HG02678 (cell line): Measurements from ENCODE around the gene TTC12.

Experiments used
- ATAC-seq: cut with Tn5 transposase; IDR thresholded peaks from one replicate; pipeline ENCODE4 v1.9.1; 2021; ENCODE audit warnings: mild to moderate bottlenecking, moderate library complexity; ENCODE audit not compliant: unreplicated experiment

TTC12 gene, protein sequence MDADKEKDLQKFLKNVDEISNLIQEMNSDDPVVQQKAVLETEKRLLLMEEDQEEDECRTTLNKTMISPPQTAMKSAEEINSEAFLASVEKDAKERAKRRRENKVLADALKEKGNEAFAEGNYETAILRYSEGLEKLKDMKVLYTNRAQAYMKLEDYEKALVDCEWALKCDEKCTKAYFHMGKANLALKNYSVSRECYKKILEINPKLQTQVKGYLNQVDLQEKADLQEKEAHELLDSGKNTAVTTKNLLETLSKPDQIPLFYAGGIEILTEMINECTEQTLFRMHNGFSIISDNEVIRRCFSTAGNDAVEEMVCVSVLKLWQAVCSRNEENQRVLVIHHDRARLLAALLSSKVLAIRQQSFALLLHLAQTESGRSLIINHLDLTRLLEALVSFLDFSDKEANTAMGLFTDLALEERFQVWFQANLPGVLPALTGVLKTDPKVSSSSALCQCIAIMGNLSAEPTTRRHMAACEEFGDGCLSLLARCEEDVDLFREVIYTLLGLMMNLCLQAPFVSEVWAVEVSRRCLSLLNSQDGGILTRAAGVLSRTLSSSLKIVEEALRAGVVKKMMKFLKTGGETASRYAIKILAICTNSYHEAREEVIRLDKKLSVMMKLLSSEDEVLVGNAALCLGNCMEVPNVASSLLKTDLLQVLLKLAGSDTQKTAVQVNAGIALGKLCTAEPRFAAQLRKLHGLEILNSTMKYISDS

DNA sequence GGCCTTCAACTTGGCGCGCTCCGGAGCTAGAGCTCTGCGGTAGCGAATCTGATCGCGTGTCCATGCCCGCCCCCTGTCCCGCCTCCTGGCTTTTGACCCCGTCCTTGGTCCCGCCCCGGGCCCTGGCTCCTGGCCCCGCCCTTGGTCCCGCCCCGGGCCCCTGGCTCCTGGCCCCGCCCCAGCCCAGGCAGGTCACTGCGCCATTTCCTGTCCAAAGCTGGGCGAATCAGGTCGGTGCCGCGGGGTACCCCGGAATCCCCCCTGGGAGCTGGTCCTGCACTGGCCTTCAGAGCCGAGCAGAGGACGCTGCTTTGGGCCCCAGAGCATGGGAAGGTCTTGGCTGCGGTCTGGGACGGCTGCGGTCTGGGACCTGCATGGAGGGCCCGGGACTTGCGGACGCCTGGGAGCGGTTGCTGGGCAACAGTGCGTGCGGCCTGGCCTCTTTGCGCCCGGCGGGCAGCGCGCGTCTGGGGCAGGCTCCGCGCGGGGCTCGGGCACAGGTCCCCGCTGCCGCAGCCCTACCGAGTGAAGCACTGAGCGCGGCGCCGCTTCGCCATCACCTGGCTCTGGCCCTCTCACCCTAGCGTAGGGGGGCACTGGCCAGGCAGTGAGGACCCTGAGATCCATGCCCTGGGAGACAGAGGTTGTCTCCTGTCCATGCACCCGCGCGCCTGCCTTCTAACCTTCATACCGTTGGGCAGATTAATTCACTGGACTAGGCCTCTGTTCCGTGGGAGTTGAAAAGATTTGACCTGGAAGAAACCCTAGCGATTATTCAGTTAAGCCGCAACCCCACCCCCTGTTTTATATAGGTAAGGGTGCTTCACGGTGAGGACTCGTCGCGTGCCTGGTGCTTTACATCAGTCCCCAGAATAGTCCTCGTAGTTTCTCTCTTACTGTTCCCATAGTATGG is at the start of gene TTC12:
Gene TTC12 (plus strand): TSS at position 195 of the 913 bp plus-strand sequence. CDS start 1,675 bp downstream, outside the sequence.
- ATAC-seq, result peak; percentile 99

DNA sequence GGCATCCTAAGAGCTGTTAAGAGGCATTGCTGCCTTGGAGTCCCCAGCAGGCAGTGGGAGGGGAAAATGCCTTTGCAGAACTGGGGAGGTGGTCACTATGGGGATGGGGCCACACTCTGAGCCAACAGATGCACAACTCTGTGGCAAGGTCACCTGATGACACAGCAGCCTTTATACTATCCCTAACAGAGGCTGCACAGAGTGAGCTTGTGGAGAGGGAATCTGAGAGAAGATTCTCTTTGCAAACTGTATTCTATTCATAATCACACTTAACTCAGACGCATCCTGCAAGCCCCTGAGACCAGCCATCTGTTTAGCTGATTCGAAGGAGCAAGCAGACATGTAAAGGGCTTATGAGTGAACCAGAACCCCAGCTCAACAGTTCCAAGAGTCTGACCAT is 49.0 kb upstream of the TTC12 start:
- no peak for ATAC-seq

DNA sequence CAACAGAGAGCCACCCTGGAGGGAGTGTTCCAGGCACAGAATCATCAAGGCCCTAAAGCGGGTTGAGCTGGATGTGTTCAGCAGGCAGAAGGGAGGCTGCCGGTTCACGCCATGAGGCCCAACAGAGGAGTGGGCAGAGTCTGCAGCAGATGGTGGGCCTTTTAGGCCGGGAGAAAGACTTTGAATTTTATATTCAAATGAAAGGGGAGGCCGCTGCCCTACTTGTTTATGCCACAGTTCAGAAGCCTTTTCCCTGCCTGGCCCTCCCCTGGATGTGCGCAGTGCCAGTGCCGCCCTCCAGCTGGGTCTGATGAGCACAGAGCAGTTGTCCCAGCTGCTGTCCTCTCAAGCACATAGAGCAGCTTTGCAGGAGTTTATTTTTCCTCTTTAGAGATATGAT is 46.9 kb upstream of the TTC12 start:
- ATAC-seq, result no peak

DNA sequence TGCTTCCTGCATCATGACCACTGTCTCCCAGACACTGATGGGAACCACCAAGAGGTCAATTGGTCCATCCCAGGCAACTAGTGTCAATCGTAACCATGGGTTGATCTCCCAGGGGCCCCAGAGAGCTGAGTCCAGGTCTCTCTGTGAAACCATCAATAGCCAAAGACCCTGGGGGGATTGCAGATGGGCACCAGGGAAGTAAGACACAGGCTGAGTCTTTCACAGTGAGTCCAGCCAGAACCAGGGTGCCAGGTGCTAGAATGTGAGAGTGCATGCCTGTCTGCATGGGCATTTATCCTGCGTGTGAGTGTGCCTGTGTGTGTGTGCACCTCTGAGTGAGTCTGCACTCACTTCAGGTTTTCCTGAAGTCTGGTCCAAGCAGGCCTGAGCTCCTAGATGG is 45.3 kb upstream of the TTC12 start:
- ATAC-seq, result no peak

DNA sequence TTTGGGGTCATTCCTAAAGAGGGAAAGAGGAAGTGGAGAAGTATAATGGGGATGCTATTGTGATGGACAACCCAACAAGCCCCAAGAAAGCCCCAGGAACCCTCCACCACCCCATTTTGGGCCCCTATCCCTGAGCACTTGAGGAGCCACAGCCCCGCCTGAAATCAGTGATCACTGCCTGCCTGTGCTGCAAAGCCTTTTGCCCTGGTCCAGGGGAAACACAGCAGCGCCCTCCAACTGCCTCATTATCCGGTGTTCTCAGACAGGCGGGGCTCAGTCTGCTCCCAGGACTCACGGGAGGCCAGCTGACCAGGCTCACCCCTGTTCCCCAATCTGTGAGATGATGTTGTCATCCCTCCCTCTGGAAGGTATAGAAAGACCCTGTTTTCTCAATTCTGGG is 44.7 kb upstream of the TTC12 start:
- no peak for ATAC-seq

DNA sequence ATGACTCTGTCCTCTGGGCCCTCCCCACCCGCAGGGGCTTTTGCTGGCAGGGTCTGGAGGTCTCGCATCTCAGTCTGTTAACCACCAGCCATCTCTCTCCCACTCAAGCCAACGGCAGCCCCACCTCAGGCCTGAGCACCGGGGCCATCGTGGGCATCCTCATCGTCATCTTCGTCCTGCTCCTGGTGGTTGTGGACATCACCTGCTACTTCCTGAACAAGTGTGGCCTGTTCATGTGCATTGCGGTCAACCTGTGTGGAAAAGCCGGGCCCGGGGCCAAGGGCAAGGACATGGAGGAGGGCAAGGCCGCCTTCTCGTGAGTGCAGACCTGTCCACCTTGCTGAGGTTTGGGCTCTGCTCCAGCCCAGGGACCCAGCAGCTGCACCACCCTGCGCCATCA is 44.3 kb upstream of the TTC12 start:
- no peak for ATAC-seq

DNA sequence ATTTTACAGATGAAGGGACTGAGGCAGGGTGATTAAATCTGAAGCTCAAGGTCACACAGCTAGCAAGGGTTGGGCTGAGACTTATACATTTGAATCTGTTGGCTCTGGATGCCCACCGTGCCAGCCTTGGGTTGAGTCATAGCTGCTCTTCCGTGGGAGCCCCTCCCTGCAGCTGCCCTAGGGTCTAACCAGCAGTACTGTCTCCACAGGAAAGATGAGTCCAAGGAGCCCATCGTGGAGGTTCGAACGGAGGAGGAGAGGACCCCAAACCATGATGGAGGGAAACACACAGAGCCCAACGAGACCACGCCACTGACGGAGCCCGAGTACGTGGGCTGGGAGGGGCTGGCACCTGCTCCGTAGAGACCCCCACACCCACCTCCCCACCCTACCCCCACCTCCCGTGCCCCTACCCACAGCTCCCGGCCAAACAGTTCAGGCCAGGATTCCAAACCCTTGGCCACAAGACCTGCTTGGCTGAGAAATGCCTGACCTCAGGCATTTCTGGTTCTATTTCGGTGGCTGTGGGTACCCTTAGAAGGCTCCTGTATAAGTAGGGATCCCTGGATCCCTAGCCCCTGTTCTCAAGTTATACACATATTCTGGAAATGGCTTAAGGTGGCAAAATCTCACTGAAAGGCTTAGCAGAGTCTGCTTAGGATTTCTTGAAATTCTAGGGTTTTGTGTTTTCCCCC is 42.7 kb upstream of the TTC12 start:
- no peak for ATAC-seq

DNA sequence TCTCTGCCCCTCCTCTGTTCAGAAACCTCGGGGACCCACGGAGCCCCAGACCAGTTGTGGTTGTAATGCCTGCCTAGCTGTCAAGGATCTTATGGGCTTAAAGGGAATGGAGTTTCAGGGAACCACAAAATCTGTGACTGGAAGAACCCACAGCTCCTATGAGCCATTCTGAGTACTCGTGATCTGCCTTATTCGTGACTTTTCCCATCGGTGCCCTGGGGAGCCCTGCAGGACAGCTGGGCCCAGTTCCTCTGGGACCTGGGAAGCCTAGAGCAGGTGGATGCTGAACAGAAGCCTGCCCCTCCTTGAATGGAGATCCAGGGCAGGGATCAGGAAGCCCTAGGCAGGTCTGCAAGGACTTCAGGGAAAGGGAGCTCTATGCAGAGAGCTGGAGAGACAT is 42.1 kb upstream of the TTC12 start:
- ATAC-seq, result no peak

DNA sequence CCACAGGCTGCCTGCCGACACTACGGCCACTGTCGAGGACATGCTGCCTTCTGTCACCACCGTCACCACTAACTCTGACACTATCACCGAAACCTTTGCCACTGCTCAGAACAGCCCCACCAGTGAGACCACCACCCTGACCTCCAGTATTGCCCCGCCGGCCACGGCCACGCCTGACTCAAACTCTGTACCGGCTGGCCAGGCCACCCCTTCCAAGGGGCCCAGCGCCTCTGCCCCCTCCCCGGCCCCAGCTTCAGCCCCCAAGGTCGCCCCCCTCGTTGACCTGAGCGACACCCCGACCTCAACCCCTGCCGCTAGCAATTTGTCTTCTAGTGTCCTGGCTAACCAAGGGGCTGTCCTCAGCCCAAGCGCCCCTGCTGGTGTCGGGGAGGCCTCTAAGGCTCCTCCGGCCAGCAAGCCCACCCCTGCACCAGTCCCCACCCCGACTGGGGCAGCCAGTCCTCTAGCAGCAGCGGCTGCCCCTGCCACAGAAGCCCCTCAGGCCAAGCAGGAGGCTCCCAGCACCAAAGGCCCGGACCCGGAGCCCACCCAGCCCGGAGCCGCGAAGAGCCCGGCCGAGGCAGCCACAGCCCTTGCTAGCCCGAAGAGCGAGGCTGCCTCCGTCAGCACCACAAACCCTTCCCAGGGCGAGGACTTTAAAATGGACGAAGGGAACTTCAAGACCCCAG is 41.3 kb upstream of the TTC12 start:
- no peak for ATAC-seq

DNA sequence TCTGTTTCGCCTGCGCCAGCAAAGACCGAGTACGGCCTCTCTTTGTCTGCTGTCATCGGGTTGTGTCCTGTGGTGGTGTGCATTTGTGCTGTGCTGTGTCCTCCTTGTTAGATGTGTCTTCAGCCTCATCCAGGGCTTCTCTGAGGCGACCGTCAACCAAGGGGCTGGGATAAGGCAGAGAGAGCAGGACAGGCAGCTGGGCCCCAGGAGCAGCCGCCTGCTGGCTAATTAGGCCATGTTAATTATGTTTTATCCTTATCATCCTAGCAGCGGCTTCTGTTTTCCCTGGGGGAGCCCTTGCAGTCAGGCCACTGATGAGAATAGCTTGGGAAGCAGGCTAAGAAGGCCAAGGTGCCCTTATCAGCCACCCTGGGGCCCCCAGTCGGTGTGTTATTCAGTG is 40.7 kb upstream of the TTC12 start:
- ATAC-seq, result no peak

DNA sequence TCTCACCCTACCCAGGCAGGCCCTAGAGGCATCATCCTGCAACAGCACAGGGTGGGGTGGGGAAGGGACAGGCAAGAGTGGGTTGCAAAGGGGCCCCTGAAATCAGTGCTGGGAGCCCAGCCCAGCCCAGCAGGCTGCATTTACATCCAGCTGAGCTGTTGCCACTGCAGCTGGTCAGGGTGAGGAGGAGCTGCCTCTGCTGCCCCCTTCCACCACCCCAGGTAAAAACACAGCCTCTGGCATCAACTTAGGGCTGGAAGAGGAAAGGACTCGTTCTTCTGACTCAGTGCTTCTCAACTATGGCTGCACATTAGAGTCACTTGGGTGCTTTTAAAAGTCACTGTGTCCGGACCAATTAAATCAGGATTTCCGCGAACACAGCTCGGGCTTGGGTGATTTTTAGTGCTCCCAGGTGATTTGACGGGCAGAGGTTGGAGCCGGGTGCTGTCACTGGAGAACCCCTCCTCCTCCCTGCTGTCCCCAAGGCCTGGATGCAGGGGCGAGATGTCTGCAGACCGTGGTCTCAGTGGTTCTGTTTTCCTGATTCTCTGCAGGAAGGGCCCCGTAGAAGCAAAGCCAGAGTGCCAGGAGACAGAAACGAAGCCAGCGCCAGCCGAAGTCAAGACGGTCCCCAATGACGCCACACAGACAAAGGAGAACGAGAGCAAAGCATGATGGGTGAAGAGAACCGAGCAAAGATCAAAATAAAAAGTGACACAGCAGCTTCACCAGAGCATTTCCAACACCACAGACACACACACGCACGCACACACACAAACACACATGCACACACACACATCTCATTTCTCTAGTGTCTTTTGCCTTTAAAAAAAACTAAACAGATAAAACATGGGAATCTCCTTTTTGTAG is 39.4 kb upstream of the TTC12 start:
- ATAC-seq, result no peak

DNA sequence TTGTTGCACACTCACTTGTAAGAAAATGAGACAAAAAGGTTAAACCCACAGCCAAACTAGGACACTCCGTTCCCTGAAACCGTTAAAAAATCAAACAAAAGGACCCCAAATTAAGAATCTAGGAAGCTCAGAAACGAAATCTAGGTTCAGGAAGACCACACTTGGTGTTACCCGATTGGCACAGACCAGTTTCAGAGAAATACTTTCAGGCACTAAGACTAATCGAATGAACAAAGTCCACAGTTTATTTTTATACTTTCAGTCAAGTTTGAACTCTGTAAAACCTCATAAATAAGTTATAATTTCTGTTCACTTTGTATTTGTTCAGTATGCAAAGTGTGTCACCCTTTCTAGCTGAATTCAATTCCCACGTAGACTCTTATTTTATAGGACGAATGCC is 38.8 kb upstream of the TTC12 start:
- ATAC-seq, result no peak

DNA sequence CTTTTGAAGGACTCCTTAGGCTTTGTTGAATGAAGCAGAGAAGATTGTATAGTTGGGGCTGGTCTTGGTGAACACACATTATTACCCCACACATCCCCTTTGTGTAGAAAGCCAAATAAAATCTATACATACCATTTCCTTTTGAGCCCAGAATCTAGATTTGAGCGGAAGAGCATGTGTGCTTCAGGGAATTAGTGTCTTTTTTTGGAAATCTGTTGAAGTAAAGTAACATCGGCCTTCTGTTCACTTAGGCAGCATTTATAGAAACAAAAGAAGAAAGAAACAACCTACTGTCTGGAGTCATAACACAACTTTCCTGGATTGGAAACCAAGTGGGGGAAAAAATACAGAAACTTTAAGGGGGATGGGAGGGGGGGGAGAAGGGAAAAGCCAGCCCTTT is 37.9 kb upstream of the TTC12 start:
- ATAC-seq, result no peak

DNA sequence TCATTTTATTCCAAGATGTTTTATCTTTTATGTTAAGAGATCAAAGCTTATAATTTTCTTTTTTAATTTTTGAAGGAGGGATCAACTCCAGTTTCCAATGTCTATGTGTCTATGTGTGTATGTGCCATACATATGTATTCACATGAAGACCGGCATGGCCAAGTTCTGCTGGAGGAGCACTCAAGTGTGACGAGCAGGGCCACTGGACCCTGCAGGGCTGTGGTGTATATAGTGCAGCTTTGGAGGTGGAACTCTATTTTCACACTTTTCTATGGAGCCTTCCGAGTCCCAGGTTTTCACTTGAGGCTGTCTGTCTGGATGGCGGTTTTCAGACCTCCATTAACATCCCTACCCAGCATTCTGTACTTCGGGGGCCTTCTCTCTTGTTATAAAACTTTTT is 36.5 kb upstream of the TTC12 start:
- no peak for ATAC-seq

DNA sequence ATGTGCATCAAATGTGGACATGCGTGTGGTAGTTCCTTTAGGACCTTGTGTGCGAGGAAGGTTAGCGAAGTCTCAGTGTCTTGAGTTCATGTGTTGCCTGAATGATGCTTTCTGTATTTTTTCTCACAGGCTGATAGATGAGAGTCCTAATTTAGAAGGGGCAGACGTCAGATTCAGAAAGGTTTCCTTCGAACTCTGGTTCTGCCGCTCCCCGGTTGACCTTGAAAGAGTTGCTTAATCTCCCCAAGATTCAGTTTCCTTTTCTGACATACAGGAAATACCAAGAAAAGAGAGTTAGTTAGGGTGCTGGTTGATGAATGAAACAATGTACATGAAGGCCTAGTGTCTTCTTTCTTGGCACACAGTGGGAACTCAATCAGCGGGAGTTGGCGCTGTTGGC is 35.9 kb upstream of the TTC12 start:
- ATAC-seq, result no peak

DNA sequence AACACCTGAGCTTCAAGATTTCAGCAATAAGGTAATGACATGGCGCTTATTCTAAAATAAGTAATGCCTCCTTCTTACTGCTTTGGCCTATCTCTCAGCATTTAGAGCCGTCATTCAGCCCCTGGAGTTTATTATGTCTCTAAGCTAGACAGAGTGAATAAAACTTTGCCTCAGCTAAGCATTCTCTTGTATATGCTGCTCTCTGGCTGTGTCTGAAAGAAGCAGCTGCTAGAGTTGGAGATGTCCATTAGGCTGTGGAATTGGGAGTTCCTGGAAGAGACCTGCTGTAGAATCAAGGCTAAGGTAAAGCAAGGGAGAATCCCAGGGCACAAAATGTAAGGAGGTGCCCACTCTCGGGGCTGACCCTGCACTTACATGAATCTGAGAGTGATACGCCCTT is 35.5 kb upstream of the TTC12 start:
- ATAC-seq, result no peak

DNA sequence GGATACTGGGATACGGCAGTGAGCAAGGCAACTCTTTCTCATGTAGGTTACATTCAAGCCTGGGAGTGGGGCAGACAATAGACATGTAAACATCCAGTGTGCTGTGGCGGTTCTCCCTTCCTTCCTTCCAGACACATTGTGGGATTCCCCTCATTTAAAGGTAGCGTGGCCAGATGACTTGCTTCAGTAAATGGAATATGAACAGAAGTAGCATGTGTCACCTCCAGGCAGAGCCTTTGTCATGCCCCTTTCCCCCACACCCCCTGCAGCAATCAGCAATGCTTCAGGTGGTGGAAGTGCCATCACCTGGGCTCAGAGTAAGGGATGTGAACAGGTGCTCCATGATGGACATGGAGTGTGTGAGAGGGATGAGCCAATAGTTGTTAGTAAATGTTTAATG is 34.8 kb upstream of the TTC12 start:
- no peak for ATAC-seq

DNA sequence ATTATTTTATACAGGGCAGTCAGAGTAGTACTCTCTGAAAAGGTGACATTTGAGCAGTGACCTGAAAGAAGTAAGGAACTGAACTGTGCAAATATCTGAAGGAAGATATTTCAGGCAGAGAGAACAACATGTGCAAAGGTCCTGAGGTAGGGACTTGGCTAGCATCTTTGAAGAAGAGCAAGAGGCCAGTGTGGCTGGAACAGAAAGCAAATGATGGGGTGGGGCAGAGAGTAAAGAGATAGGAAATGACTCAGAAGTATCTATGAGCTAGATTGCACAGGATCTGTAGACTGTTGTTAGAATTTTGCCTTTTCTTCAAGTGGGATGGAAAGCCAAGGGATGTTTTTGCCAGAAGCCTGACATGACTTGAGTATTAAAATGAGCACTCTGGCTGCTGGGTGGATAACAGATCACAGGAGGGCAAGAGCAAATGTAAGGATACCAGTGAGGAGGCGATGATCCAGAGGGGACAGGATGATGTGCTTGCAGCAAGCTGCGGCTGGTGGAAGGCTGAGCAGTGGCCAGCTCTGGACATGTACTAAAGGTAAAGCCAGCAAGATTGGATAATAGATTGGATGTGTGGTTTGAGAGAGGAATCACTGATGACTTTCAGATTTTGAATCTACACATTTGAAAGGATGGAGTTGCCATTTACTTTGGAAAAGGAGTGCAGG is 33.2 kb upstream of the TTC12 start:
- no peak for ATAC-seq
